ENCODE measurements around the gene SHANK1.
A peak's percentile ranks its signal among the peaks of the same experiment; 100 is the strongest.

The SHANK1 gene

DNA sequence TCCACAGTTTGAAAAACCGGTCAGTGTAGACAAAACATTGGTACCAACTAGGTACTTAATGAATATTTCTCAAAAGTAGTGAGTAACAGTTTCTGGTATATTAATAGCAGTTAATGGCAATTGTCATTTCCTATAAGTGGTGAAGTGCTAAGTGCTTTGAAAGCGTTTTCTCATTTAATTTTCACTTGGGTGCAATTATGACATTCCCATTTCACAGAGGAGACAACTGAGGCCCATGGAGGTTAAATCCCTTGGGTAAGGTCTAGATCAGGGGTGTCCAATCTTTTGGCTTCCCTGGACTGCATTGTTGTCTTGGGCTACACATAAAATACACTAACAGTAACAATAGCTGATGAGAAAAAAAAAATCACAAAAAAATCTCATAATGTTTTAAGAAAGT lies 79.2 kb downstream of the SHANK1 start:
- TF ChIP-seq, protein P1, sequence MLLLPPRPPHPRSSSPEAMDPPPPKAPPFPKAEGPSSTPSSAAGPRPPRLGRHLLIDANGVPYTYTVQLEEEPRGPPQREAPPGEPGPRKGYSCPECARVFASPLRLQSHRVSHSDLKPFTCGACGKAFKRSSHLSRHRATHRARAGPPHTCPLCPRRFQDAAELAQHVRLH (tag by site-specific recombination; IDR thresholded peaks at IDR 0.05) = 0 out of 2 replicates have a peak, but pooled peaks have one; percentile 38
- TF ChIP-seq ZBTB11 (tag by site-specific recombination; conservative IDR thresholded peaks at IDR 0.05; ENCODE audit: low read depth) = no peak
- ChIA-PET POLR2A (no interaction called here), CTCF (interaction anchor here (0.6 to 1.0 kb wide), 2 partner anchors 15 to 23 kb away, joined by 3 read pairs; no protein-coding TSS in a partner anchor)
- Histone ChIP-seq H3K4me3 (ENCODE audit: low read depth, low read length) (no peak overlapping the region), H3K36me3 (ENCODE audit: control insufficient read depth in 2 of 2, insufficient read depth in 1 of 2, low read length in 2 of 2) (no peaks in the 10 kb centered on the region), H3K4me1 (ENCODE audit: control insufficient read depth, insufficient read depth, low read length) (no peaks in the 10 kb centered on the region), H3K27ac (ENCODE audit: extremely low read depth, low read depth, low read length) (no peak overlapping the region), H3K9me3 (ENCODE audit: control insufficient read depth, insufficient read depth, low read depth, low read length) (no peaks in the 10 kb centered on the region)

DNA sequence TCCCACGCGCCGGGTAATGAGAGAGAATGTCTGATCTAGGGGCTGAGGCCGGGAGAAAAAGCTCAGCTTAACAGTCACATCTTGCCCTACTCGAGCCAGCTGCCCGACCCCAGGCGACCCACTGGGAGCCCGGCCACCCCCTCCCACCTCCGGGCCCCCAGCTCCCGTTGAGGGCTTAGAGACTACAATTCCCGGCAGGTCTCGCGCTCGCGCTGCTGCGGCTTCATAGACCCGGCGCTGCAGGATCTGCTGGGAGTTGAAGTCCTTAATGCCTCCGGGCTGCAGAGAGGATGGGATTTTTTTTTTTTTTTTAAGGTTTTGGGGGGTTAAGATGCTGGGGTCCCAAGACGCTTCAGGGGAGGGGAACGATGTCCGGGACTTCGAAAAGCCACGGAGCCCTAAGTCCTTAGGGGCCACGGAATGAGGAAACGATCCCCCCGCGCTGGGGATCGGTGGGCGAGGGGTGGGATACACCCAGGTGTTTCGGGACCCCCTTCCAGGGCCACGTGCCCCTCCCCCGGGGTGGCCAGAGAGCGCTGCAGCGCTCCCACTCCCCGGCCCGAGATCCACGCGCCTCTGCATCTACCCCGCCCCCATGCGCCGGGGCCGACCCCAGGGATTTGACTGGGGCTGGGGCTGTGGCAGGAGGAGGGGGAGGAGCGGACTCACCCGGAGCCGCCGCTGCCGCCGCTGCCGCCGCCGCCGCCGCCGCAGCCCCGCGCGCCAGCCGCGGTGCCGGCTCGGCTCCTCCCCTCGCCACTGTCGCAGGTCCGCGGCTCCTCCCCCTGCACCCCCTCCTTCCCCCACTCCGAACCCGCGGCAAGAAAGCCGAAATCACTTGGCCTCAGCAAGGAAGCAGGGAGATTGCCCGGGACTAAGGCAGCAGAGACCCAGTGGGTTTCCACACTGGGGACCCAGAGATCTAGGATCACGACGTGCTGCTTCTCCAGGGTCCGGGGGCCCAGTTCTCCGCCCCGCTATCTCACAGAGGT lies 80.2 kb downstream of the SHANK1 start, which contains the start of gene SYT3:
SYT3 (minus strand) TSS at position 761 of the 992 bp plus-strand sequence. CDS start 2,470 bp downstream, outside the sequence.
- no peaks in the 10 kb centered on the region for H3K9me3 ChIP-seq (ENCODE audit: control insufficient read depth, insufficient read depth, low read depth, low read length)
- CTCF ChIA-PET = interaction anchor here (0.6 kb wide), 1 partner anchor 39 kb away, joined by 3 read pairs; no protein-coding TSS in a partner anchor
- no peaks in the 10 kb centered on the region for H3K36me3 ChIP-seq (ENCODE audit: control insufficient read depth in 2 of 2, insufficient read depth in 1 of 2, low read length in 2 of 2)
- H3K4me3 ChIP-seq (ENCODE audit: low read depth, low read length) = peak within 1 kb of the TSS; percentile 65
- peak within 1 kb of the TSS; percentile 34; the same call in 1 of the 2 replicates for H3K27ac ChIP-seq (ENCODE audit: extremely low read depth, low read depth, low read length)
- H3K4me1 ChIP-seq (ENCODE audit: control insufficient read depth, insufficient read depth, low read length) = no peaks in the 10 kb centered on the region
- POLR2A ChIA-PET = interaction anchor here (0.6 kb wide), 2 partner anchors 86 to 153 kb away, joined by 4 to 11 read pairs; no protein-coding TSS in a partner anchor
- peak; percentile 91 for TF ChIP-seq ZNF362 (tag by site-specific recombination; IDR thresholded peaks at IDR 0.05)
- peak; percentile 71; the same call in 1 of the 2 replicates for TF ChIP-seq HOXC10 (CRISPR knock-in tag; IDR thresholded peaks at IDR 0.05)
- peak; percentile 94 for TF ChIP-seq ZNF335 (tag by site-specific recombination; conservative IDR thresholded peaks at IDR 0.05)
- TF ChIP-seq ZBTB48 (tag by site-specific recombination; IDR thresholded peaks at IDR 0.05) = peak; percentile 33; the same call in 1 of the 2 replicates
- TF ChIP-seq ZBTB26 (tag by site-specific recombination; optimal IDR thresholded peaks at IDR 0.05) = peak; percentile 36
- peak; percentile 24; the same call in 1 of the 2 replicates for TF ChIP-seq GLIS1 (tag by site-specific recombination; IDR thresholded peaks at IDR 0.05)
- TF ChIP-seq, protein P2, sequence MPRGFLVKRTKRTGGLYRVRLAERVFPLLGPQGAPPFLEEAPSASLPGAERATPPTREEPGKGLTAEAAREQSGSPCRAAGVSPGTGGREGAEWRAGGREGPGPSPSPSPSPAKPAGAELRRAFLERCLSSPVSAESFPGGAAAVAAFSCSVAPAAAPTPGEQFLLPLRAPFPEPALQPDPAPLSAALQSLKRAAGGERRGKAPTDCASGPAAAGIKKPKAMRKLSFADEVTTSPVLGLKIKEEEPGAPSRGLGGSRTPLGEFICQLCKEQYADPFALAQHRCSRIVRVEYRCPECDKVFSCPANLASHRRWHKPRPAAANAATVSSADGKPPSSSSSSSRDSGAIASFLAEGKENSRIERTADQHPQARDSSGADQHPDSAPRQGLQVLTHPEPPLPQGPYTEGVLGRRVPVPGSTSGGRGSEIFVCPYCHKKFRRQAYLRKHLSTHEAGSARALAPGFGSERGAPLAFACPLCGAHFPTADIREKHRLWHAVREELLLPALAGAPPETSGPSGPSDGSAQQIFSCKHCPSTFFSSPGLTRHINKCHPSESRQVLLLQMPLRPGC (tag by site-specific recombination; IDR thresholded peaks at IDR 0.05) = no peak
- TF ChIP-seq SCRT2 (tag by site-specific recombination; IDR thresholded peaks at IDR 0.05) = no peak
- TF ChIP-seq, protein P3, sequence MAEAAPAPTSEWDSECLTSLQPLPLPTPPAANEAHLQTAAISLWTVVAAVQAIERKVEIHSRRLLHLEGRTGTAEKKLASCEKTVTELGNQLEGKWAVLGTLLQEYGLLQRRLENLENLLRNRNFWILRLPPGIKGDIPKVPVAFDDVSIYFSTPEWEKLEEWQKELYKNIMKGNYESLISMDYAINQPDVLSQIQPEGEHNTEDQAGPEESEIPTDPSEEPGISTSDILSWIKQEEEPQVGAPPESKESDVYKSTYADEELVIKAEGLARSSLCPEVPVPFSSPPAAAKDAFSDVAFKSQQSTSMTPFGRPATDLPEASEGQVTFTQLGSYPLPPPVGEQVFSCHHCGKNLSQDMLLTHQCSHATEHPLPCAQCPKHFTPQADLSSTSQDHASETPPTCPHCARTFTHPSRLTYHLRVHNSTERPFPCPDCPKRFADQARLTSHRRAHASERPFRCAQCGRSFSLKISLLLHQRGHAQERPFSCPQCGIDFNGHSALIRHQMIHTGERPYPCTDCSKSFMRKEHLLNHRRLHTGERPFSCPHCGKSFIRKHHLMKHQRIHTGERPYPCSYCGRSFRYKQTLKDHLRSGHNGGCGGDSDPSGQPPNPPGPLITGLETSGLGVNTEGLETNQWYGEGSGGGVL (tag by site-specific recombination; IDR thresholded peaks at IDR 0.05) = peak; percentile 91
- TF ChIP-seq, protein P4, sequence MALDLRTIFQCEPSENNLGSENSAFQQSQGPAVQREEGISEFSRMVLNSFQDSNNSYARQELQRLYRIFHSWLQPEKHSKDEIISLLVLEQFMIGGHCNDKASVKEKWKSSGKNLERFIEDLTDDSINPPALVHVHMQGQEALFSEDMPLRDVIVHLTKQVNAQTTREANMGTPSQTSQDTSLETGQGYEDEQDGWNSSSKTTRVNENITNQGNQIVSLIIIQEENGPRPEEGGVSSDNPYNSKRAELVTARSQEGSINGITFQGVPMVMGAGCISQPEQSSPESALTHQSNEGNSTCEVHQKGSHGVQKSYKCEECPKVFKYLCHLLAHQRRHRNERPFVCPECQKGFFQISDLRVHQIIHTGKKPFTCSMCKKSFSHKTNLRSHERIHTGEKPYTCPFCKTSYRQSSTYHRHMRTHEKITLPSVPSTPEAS (tag by site-specific recombination; IDR thresholded peaks at IDR 0.05) = 0 out of 2 replicates have a peak, but pooled peaks have one; percentile 16
- 0 out of 2 replicates have a peak, but pooled peaks have one; percentile 34 for TF ChIP-seq KLF9 (tag by site-specific recombination; IDR thresholded peaks at IDR 0.05; ENCODE audit: low read depth)
- TF ChIP-seq, protein P5, sequence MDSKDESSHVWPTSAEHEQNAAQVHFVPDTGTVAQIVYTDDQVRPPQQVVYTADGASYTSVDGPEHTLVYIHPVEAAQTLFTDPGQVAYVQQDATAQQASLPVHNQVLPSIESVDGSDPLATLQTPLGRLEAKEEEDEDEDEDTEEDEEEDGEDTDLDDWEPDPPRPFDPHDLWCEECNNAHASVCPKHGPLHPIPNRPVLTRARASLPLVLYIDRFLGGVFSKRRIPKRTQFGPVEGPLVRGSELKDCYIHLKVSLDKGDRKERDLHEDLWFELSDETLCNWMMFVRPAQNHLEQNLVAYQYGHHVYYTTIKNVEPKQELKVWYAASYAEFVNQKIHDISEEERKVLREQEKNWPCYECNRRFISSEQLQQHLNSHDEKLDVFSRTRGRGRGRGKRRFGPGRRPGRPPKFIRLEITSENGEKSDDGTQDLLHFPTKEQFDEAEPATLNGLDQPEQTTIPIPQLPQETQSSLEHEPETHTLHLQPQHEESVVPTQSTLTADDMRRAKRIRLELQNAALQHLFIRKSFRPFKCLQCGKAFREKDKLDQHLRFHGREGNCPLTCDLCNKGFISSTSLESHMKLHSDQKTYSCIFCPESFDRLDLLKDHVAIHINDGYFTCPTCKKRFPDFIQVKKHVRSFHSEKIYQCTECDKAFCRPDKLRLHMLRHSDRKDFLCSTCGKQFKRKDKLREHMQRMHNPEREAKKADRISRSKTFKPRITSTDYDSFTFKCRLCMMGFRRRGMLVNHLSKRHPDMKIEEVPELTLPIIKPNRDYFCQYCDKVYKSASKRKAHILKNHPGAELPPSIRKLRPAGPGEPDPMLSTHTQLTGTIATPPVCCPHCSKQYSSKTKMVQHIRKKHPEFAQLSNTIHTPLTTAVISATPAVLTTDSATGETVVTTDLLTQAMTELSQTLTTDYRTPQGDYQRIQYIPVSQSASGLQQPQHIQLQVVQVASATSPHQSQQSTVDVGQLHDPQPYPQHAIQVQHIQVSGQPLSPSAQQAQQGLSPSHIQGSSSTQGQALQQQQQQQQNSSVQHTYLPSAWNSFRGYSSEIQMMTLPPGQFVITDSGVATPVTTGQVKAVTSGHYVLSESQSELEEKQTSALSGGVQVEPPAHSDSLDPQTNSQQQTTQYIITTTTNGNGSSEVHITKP (tag by site-specific recombination; IDR thresholded peaks at IDR 0.05) = 0 out of 2 replicates have a peak, but pooled peaks have one; percentile 2
